ENCODE results near the gene PRR5. TPM values are rescaled to one million over a fixed set of nuclear protein-coding genes. Genes with fewer than 3 reads are reported as not detected.

The PRR5 gene
- total RNA-seq, 2 experiments from 2014 or later: 29.0 to 31.6 TPM

DNA sequence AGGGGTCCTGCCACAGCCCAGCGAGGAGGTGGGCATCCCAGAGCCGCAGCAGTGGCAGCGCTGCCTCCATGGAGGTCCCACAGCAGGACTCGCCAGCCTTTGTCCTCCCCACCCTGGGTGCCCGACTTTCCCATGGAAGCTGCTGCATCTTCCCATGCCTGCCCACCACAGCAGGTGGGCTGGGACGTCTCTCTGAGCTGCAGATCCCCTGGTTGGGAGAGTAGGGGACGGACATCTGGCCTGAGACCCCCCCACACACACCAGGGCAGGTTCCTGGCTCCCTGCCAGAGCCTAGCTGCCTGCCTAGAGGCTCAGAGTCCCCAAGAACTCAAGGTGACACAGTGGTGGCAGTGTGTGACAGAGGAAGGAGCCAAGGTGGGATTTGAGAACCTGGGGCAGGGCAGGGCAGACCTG is 21.5 kb upstream of the PRR5 start:
- ChIA-PET CTCF (no interaction called here), POLR2A (interaction anchor here (1.0 kb wide), 1 partner anchor 12 kb away, joined by 3 read pairs; no protein-coding TSS in a partner anchor)
- H3K4me3 ChIP-seq (ENCODE audit: low read length): no peak overlapping the region
- Mint-ChIP-seq H3K9me3 (no peaks in the 10 kb centered on the region), H3K4me3 (no peak overlapping the region), H3K27ac (no peak overlapping the region), H3K36me3 (ENCODE audit: low read depth) (no peaks in the 10 kb centered on the region), H3K4me1 (ENCODE audit: low read depth) (peaks cover 42% of the 10 kb centered on the region), H3K27me3 (no peaks in the 10 kb centered on the region)
- no peak overlapping the region for H3K27ac ChIP-seq (ENCODE audit: low read depth in 1 of 2, low read length in 2 of 2)
- no peaks in the 10 kb centered on the region for H3K9me3 ChIP-seq (ENCODE audit: control insufficient read depth in 1 of 2, insufficient read depth in 1 of 2, low read length in 2 of 2)
- H3K36me3 ChIP-seq (ENCODE audit: insufficient read depth, low read length): no peaks in the 10 kb centered on the region
- intact Hi-C loops (cut with DNase I, micrococcal nuclease): loop anchor here in 1 of 2 experiments (5.0 kb wide), 1 partner anchor 53 kb away; no protein-coding TSS in a partner anchor
- no peak for DNase-seq
- no peak for ATAC-seq (ENCODE audit: poor library complexity)
- TF ChIP-seq, protein P1, sequence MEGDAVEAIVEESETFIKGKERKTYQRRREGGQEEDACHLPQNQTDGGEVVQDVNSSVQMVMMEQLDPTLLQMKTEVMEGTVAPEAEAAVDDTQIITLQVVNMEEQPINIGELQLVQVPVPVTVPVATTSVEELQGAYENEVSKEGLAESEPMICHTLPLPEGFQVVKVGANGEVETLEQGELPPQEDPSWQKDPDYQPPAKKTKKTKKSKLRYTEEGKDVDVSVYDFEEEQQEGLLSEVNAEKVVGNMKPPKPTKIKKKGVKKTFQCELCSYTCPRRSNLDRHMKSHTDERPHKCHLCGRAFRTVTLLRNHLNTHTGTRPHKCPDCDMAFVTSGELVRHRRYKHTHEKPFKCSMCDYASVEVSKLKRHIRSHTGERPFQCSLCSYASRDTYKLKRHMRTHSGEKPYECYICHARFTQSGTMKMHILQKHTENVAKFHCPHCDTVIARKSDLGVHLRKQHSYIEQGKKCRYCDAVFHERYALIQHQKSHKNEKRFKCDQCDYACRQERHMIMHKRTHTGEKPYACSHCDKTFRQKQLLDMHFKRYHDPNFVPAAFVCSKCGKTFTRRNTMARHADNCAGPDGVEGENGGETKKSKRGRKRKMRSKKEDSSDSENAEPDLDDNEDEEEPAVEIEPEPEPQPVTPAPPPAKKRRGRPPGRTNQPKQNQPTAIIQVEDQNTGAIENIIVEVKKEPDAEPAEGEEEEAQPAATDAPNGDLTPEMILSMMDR (IDR thresholded peaks at IDR 0.05): no peak
- peaks cover 69% of the 10 kb centered on the region for H3K4me1 ChIP-seq (ENCODE audit: insufficient read depth, low read length)
- no peaks in the 10 kb centered on the region for H3K27me3 ChIP-seq (ENCODE audit: control insufficient read depth in 1 of 2, insufficient read depth in 2 of 2, low read length in 2 of 2)

GRCh38 chr22:44682556-44683168 is 19.3 kb upstream of the PRR5 start:
- no peaks in the 10 kb centered on the region for H3K9me3 ChIP-seq (ENCODE audit: control insufficient read depth in 1 of 2, insufficient read depth in 1 of 2, low read length in 2 of 2)

DNA sequence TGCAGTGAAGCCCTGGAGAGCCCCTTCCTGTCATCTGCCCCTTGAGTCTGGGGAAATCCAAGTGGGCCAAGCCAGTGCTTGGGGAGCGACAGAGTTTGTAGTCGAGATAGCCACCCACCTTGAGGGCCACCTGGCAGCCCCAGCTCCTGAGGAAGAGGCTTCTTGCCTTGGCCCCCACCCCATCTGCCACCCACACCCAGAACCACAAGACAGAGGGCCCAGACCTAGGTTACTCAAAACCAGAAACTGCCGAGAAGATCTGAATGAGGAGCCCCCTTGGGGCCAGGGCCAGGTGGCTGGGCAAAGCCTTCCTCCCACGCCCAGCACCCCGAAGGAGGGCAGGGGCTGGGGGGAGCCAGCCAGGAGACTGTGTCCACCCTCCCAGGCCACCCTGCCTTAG is 18.8 kb upstream of the PRR5 start:
- TF ChIP-seq, protein P1 (IDR thresholded peaks at IDR 0.05): no peak
- no peaks in the 10 kb centered on the region for H3K36me3 Mint-ChIP-seq (ENCODE audit: low read depth)
- no peak overlapping the region for H3K27ac ChIP-seq (ENCODE audit: low read depth in 1 of 2, low read length in 2 of 2)
- peaks cover 57% of the 10 kb centered on the region for H3K4me1 ChIP-seq (ENCODE audit: insufficient read depth, low read length)
- H3K27ac Mint-ChIP-seq: no peak overlapping the region
- ChIA-PET CTCF (interaction anchor here (2.0 kb wide), 1 partner anchor 16 kb away, joined by 22 read pairs; no protein-coding TSS in a partner anchor), POLR2A (interaction anchor here (1.4 kb wide), 1 partner anchor 16 kb away, joined by 3 read pairs; no protein-coding TSS in a partner anchor)
- H3K4me1 Mint-ChIP-seq (ENCODE audit: low read depth): peaks cover 32% of the 10 kb centered on the region
- intact Hi-C loops (cut with DNase I, micrococcal nuclease): loop anchor here in 1 of 2 experiments (1.0 to 5.0 kb wide), 2 partner anchors 14 to 56 kb away; no protein-coding TSS in a partner anchor
- no peaks in the 10 kb centered on the region for H3K9me3 ChIP-seq (ENCODE audit: control insufficient read depth in 1 of 2, insufficient read depth in 1 of 2, low read length in 2 of 2)
- H3K4me3 Mint-ChIP-seq: no peak overlapping the region
- no peaks in the 10 kb centered on the region for H3K27me3 ChIP-seq (ENCODE audit: control insufficient read depth in 1 of 2, insufficient read depth in 2 of 2, low read length in 2 of 2)
- no peaks in the 10 kb centered on the region for H3K9me3 Mint-ChIP-seq
- ATAC-seq (ENCODE audit: poor library complexity) (no peak), DNase-seq (no peak)
- no peaks in the 10 kb centered on the region for H3K27me3 Mint-ChIP-seq
- no peaks in the 10 kb centered on the region for H3K36me3 ChIP-seq (ENCODE audit: insufficient read depth, low read length)
- H3K4me3 ChIP-seq (ENCODE audit: low read length): no peak overlapping the region

More at GRCh38 chr22:44682556-44683168, 19.3 kb upstream of the PRR5 start:
- Mint-ChIP-seq H3K4me3 (no peak overlapping the region), H3K4me1 (ENCODE audit: low read depth) (peaks cover 32% of the 10 kb centered on the region), H3K27me3 (no peaks in the 10 kb centered on the region), H3K36me3 (ENCODE audit: low read depth) (no peaks in the 10 kb centered on the region), H3K9me3 (no peaks in the 10 kb centered on the region), H3K27ac (peak overlapping the region; percentile 17)
- Histone ChIP-seq H3K4me1 (ENCODE audit: insufficient read depth, low read length) (peaks cover 59% of the 10 kb centered on the region), H3K4me3 (ENCODE audit: low read length) (no peak overlapping the region), H3K27ac (ENCODE audit: low read depth in 1 of 2, low read length in 2 of 2) (no peak overlapping the region), H3K36me3 (ENCODE audit: insufficient read depth, low read length) (no peaks in the 10 kb centered on the region), H3K27me3 (ENCODE audit: control insufficient read depth in 1 of 2, insufficient read depth in 2 of 2, low read length in 2 of 2) (no peaks in the 10 kb centered on the region)
- intact Hi-C loops (cut with DNase I, micrococcal nuclease): loop anchor here in 1 of 2 experiments (1.0 to 5.0 kb wide), 2 partner anchors 13 to 55 kb away; no protein-coding TSS in a partner anchor
- DNase-seq (no peak), ATAC-seq (ENCODE audit: poor library complexity) (no peak)
- TF ChIP-seq, protein P1 (IDR thresholded peaks at IDR 0.05): no peak
- ChIA-PET CTCF (no interaction called here), POLR2A (interaction anchor here (1.4 kb wide), 1 partner anchor 15 kb away, joined by 3 read pairs; no protein-coding TSS in a partner anchor)

Measured in CD4-positive, alpha-beta T cell (primary cell).